ENCODE measurements around the gene PFN4.
"Not testable (repeated sequence)": the region's sequence is repeated elsewhere in the genome, so short reads cannot be mapped to it uniquely, and the experiment has no call there.

The PFN4 gene

GRCh38 chr2:24110660-24111303 is 12.4 kb downstream of the PFN4 start:
- no peak for DNase-seq

DNA sequence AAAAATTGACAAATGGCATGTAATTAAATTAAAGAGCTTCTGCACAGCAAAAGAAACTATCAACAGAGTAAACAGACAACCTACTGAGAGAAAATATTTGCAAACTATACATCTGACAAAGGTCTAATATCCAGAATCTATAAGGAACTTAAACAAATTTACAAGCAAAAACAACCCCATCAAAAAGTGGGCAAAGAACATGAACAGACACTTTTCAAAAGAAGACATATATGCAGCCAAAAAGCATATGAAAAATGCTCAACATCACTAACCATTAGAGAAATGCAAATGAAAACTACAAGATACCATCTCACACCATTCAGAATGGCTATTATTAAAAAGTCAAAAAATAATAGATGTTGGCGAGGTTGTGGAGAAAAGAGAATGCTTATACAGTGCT is 13.7 kb downstream of the PFN4 start:
- not testable (repeated sequence) for DNase-seq

GRCh38 chr2:24107336-24107735 is 15.8 kb downstream of the PFN4 start:
- no peak for DNase-seq

DNA sequence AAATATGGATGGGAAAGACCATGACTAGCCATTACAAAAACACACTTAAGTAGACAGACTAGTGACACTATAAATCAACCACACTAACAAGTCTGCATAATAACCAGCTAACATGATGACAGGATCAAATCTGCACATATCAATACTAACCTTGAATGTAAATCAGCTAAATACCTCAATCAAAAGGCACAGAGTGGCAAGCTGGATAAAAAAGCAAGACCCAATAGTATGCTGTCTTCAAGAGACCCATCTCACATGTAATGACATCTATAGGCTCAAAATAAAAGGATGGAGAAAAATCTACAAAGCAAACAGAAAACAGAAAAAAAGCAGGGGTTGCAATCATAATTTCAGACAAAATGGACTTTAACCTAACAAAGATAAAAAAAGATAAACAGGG is 16.3 kb downstream of the PFN4 start:
- no peak for DNase-seq

DNA sequence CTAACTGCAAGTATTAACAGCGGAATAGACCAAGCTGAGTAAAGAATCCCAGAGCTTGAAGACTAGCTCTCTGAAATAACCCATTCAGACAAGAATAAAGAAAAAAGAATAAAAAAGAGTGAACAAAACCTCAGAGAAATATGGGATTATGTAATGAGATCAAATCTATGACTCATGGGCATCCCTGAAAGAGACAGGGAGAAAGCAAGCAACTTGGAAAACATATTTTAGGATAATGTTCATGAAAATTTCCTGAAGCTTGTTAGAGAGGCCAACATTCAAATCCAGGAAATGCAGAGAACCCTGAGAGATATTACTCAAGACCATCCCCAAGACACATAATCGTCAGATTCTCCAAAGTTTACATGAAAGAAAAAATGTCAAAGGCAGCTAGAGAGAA is 17.3 kb downstream of the PFN4 start:
- DNase-seq, result no peak

GRCh38 chr2:24104906-24105305 is 18.2 kb downstream of the PFN4 start:
- DNase-seq, result no peak

DNA sequence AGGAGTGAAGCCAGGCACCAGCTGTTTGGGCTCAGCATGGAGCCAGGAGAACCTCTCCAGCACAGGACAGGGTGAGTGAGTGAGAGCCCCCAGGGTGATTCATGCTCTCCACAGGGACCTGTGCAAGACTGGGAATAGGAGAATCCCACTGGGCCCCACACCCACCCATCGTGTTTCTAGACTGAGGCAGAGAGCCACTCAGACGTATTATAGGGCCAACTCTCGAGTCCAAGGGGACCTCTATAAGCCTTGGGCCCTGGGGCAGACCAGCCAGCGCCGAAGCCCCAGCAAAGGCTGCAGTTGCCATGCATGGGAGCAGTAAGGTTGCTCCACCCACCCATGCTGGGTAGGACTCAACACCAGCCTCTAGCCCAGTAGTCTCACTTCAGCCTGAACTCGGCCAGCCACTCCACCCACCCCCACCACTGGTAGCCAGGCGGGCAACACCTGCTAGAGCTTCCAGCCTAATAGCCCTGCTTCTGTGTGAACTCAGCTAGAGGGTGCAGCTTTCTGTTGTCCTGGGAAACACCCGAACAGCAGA is 19.0 kb downstream of the PFN4 start:
- DNase-seq, result no peak

DNA sequence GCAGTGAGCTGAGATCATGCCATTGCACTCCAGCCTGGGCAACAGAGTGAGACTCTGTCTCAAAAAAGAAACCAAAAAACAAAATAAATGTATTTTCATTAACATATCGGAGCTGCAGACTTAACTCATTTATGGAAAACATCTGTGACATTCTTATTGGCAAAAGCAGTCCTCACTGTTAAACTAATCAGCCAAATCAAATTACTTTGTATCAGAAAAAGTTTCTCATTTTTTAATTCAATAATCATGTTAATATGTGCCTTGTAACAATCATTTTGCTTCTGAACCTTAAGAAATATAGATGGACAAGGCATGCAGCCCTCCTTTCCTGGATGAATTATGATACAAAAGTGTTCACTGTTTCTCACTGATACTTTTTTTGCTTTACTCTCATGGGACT is 20.5 kb downstream of the PFN4 start:
- no peak for DNase-seq

DNA sequence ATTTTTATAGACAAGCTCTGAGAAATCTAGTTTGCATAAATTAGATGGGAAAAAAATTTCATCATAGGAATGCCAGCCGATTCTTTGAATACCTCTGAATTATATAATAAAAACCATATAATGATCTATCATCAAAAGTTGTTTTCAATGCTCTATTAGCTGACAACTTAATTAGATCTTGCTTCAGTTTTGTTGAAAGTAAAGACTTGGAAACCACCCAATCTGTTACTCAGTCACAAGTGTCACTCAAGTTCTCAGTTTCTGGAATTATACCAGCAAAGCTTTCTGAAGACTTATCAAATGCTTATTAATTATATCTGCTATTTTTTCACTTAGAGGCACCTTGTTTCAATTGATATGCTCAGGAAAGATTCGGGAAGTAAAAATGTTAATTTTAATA is 21.1 kb downstream of the PFN4 start:
- no peak for DNase-seq

DNA sequence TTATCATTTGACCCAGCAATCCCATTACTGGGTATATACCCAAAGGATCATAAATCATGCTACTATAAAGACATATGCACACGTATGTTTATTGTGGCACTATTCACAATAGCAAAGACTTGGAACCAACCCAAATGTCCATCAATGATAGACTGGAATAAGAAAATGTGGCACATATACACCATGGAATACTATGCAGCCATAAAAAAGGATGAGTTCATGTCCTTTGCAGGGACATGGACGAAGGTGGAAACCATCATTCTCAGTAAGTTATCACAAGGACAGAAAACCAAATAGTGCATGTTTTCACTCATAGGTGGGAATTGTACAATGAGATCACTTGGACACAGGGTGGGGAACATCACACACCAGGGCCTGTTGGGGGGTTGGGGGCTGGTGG is 22.4 kb downstream of the PFN4 start:
- not testable (repeated sequence) for DNase-seq

- DNase-seq, result not testable (repeated sequence)
Measured at GRCh38 chr2:24095171-24095677, 27.9 kb downstream of the PFN4 start.

DNA sequence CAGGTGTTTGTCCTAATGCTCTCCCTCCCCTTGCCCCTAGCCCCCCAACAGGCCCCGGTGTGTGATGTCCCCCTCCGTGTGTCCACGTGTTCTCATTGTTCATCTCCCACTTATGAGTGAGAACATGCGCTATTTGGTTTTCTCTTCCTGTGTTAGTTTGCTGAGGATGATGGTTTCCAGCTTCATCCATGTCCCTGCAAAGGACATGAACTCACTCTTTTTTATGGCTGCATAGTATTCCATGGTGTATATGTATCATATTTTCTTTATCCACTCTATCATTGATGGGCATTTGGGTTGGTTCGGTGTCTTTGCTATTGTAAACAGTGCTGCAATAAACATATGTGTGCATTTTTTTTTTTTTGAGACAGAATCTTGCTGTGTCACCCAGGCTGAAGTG is 29.9 kb downstream of the PFN4 start:
- DNase-seq, result not testable (repeated sequence)

GRCh38 chr2:24088821-24089359 is 34.2 kb downstream of the PFN4 start:
- no peak for DNase-seq

DNA sequence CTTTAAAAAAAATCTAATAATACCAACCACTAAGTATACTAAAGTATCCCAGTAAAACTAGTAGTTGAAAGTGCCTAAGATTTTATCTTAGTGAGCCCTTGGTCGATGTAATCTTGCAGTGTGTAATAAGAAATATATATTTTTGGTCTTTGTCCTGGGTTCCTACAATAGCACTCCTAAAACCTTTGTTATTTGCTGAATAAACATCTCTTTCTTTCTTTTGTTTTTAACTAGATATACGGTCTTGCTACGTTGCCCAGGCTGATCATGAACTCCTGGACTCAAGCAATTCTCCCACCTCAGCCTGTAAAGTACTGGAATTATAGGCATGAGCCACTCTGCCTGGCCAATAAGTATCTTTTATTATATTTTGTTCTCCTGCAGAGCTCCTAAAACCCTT is 36.1 kb downstream of the PFN4 start:
- DNase-seq, result no peak

DNA sequence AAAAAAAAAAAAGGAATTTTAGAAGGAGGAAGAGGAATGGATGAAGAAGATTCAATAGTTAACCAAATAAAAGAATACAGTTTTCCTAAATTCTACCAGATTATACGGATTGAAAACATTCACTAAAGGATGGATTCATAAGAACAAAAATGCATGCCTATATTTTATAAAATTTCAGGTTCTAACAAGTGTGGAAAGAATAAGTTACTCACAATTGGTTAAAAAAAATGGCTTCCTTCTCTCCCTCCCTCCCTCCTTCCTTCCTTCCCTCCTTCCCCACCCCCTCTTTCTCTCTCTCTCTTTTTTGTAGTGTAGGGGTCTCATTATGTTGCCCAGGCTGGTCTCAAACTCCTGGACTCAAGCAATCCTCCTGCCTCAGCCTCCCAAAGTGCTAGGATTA is 36.9 kb downstream of the PFN4 start:
- DNase-seq, result no peak

DNA sequence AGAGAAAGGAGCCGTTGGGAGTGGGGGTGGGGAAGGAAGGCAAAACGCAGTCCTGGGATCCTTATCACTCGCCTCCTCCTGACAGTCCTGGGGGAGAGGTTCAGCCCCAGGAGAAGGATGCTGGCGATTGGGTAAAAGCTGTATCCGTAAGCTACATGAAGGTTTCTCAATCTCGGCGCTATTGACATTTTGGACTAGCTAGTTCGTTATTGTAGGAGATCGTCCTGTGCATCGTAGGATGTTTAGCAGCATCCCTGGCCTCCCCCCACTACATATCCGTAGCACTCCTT is 38.0 kb downstream of the PFN4 start:
- no peak for DNase-seq

DNA sequence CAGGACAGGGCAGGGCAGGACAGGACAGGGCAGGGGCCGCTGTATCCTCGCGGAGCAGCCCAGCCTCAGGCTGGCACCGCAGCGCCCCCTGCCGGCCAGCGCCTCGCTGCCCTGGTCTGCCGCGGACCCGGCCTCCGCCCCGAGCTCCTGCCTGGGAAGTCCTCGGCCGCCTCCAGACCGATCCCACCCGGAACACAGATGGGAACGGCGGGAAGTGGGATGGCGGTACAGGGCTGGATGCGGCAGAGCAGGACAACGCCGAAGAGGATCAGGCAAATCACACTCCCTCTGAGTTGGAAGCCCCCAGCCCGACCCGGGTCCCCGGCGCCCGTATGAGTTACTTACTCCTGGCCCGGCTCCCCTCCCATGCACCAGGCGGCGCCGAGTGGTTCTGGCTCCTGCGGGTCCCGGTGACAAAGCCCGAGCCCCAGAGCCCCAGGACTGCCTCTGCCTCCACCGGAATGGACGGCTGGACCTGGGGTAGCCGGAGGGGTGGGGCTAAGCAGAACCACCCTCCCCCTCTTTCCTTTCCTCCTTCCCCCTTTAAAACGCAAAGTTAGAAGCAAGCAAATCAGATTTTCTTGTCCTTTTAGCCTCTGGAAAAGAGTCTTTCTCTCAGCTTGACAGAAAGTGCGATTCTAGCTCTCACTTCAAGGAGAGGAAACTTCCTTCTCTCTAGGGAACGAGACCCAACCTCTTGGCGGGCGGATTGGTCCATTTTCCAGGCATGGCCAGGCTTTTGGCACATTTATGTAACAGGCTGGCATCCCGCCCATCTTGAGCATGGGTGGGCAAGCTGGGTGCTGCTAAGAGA is 38.5 kb downstream of the PFN4 start, which contains the start of gene TP53I3:
Gene TP53I3, minus strand, starts transcription at position 449 of the 814 bp plus-strand sequence. CDS start 508 bp downstream, outside the sequence.
- DNase-seq, result no peak

GRCh38 chr2:24083567-24084385 is 39.4 kb downstream of the PFN4 start:
- no peak for DNase-seq

- DNase-seq, result no peak
Measured at GRCh38 chr2:24082787-24083566, 40.2 kb downstream of the PFN4 start.

GRCh38 chr2:24080701-24081100 is 42.4 kb downstream of the PFN4 start:
- no peak for DNase-seq

GRCh38 chr2:24077879-24078278 is 45.3 kb downstream of the PFN4 start:
- DNase-seq, result no peak

DNA sequence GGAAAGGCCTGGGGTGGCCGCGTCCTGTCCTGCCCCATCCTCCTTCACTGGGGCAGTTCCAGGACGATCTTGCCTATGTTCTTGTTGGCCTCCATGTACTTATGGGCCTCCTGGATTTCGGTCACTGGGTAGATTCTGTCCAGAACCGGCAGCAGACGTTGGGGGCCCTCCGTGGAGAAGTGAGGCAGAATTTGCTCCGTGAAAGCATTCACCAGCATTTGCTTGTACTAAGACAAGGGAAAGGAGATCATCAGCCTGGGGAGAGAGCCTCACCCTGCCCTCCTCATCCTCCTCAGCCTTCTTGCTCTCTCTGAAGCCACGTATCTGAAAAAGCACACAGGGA is 45.6 kb downstream of the PFN4 start:
- no peak for DNase-seq
